HG03521 (cell line): ENCODE measurements around the gene POTEI.
"Not testable (repeated sequence)": the region's sequence is repeated elsewhere in the genome, so short reads cannot be mapped to it uniquely, and the experiment has no call there.

Experiments
- ATAC-seq: cut with Tn5 transposase; IDR thresholded peaks from one replicate; pipeline ENCODE4 v1.9.1; 2021; ENCODE audit warnings: mild to moderate bottlenecking, moderate library complexity; ENCODE audit not compliant: unreplicated experiment

Gene POTEI

DNA sequence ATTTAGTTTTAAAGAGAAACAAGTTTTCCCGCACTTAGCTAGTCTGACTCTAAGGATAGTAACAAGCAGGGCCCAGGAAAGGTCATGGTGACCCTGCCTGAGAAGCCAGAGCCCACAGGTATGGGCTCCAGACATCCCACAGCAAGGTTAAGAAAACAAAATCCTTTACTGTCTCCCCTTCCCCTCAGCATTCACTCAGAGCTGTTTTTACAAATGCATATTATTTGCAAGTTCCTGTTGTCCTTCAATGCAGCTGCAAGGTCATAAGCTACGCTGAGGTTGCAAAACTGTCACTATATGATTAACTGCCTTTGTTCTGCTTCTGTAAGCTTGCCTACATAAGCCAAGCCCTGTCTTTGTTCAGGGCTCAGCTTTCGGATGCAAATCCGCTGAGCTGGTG is 18.1 kb downstream of the POTEI start:
- ATAC-seq, result not testable (repeated sequence)

DNA sequence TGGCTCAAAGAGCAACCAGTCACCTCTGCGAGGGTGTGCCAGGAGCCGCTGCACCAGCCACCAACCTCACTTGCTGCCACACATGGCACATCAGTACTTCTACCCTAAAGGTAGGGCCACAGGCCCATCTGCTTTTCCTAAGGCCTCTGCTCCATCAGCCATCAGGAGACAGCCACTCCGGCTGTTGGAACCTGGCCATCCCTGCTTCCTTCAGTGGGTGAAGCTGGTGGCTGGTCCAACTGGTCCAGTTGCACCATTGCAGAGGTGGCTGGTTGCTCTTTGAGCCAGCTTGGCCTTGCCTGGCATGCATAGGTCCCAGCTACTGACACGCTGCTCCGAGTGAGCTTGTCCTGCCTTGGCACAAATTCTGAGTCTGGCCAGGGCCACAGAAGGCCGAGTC is 53.7 kb downstream of the POTEI start:
- ATAC-seq, result not testable (repeated sequence)

DNA sequence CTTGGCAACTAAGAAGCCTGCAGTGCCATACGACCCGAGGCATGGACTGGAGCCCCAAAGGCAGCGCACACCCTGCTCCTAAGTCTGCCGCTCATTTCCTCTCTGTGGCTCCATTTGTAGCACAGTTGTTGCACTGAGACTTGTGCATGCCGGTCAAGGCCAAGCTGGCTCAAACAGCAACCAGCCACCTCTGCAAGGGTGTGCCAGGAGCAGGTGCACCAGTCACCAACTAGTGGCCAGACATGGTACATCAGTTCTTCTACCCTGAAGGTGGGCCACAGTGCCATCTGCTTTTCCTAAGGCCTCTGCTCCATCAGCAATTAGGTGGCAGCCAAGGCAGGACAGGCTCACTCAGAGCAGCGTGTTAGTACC is 54.4 kb downstream of the POTEI start:
- ATAC-seq, result not testable (repeated sequence)

DNA sequence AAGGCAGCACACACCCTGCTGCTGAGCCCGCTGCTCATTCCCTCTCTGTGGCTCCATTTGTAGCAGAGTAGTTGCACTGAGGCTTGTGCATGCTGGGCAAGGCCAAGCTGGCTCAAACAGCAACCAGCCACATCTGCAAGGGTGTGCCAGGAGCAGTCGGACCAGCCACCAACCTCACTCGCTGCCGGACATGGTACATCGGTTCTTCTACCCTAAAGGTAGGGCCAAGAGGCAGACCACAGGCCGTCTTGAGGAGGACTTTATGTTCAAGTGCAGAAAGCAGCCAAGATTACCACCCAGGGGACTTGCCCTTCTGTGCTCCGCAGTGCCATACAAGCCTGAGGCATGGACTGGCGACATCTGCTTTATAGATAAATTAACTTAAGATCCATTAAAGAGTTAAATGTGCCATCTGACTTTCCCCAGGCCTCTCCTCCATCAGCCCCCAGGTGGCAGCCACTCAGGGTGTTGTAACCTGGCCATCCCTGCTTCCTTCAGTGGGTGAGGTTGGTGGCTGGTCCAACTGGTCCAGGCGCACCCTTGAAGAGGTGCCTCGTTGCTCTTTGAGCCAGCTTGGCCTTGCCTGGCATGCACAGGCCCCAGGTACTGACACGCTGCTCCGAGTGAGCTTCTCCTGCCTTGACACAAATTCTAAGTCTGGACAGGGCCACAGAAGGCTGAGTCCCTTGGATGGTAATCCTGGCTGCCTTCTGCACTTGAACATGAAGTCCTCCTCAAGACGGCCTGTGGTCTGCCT is 55.0 kb downstream of the POTEI start:
- ATAC-seq, result not testable (repeated sequence)

DNA sequence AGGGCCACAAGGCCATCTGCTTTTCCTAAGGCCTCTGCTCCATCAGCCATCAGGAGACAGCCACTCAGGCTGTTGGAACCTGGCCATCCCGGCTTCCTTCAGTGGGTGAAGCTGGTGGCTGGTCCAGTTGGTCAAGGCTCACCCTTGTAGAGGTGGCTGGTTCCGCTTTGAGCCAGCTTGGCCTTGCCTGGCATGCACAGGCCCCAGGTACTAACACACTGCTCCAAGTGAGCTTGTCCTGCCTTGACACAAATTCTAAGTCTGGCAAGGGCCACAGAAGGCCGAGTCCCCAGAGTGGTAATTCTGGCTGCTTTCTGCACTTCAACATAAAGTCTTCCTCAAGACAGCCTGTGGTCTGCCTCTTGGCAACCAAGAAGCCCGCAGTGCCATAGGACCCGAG is 56.2 kb downstream of the POTEI start:
- ATAC-seq, result not testable (repeated sequence)

DNA sequence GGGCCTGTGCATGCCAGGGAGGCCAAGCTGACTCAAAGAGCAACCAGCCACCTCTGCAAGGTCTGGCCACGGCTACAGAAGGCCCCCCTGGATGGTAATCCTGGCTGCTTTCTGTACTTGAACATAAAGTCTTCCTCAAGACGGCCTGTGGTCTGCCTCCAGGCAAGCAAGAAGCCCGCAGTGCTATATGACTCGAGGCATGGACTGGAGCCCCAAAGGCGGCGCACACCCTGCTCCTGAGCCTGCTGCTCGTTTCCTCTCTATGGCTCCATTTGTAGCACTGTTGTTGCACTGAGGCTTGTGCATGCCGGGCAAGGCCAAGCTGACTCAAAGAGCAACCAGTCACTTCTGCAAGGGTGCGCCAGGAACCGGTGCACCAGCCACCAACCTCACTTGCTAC is 57.3 kb downstream of the POTEI start:
- ATAC-seq, result not testable (repeated sequence)

DNA sequence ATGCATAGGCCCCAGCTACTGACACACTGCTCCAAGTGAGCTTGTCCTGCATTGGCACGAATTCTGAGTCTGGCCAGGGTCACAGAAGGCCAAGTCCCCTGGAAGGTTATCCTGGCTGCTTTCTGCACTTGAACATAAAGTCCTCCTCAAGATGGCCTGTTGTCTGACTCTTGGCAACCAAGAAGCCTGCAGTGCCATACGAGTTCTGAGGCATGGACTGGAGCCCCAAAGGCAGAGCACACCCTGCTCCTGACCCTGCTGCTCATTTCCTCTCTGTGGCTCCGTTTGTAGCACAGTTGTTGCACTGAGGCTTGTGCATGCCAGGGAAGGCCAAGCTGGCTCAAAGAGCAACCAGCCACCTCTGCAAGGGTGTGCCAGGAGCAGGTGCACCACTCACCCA is 57.9 kb downstream of the POTEI start:
- not testable (repeated sequence) for ATAC-seq

DNA sequence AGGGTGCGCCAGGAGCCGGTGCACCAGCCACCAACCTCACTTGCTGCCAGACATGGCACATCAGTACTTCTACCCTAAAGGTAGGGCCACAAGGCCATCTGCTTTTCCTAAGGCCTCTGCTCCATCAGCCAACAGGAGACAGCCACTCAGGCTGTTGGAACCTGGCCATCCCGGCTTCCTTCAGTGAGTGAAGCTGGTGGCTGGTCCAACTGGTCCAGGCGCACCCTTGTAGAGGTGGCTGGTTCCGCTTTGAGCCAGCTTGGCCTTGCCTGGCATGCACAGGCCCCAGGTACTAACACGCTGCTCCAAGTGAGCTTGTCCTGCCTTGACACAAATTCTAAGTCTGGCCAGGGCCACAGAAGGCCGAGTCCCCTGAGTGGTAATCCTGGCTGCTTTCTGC is 58.8 kb downstream of the POTEI start:
- not testable (repeated sequence) for ATAC-seq

DNA sequence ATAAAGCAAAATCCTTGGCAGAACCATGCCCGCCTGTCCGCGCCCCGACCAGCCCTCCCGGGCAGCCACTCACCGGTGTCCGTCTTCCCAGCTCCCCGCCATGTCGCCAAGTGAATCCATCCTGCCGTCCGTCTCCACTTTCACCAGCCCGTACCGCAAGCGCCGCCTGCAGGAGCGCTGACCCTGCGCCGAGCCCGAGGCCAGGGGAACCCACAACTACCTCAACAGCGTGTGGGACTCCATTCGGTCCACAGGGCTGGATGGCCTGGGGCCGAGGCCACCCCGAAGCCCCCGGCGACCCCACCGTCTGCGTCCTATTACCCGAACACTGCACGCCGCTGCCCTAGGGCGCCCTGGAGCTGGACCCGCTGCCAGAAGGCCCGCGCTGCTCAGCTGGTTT is 81.5 kb downstream of the POTEI start:
- peak; percentile 42 for ATAC-seq

DNA sequence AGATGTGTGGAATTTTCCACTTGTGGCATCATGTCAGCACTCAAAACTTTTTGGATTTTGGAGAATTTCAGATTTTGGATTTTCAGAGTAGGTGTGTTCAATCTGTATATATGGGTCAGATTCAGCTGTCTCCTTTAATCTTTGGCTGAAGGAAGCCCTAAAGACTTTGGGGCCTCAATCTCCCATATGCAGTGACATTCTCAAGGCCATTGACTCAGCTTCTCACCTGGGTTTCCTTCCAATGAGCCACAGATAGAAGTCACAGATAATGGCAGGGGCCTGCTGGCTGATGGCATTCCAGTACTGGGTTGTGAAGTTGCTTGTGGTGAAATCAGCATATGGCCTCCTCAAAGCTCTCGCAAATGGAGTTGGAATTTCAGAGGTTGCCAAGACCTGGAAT is 90.3 kb downstream of the POTEI start:
- ATAC-seq, result not testable (repeated sequence)

DNA sequence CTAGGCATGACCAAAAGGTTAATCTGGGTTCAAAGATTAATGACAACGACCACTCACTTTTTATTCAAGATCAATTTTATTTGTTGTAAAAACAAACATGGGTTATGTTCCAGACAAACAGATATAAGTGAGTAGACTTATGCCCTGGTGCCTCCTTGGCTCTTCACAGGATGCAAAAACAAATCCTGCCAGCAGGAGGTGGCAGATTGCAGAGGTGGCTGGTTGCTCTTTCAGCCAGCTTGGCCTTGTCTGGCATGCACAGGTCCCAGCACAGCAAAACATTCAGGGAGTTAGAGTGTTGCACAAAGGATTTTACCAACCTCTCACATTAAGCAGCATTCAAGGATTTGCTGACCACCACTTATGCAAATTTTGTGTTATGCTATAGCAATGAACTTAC is 92.4 kb downstream of the POTEI start:
- ATAC-seq, result not testable (repeated sequence)
